GM10847 (cell line): Measurements from ENCODE around the gene SWT1.

Experiments used
- POLR2A ChIP-seq: IDR thresholded peaks from 2 replicates; pipeline ENCODE4 v1.6.1; 2011; ENCODE audit not compliant: insufficient read length; ENCODE audit errors: extremely low read depth

The SWT1 gene

GRCh38 chr1:185267701-185268100 is 110.7 kb downstream of the SWT1 start:
- no peak for TF ChIP-seq POLR2A

GRCh38 chr1:185268352-185268751 is 111.4 kb downstream of the SWT1 start:
- TF ChIP-seq POLR2A, result no peak

GRCh38 chr1:185271921-185272320 is 115.0 kb downstream of the SWT1 start:
- TF ChIP-seq POLR2A, result no peak

- TF ChIP-seq POLR2A, result no peak
Measured at GRCh38 chr1:185279571-185279970, 122.6 kb downstream of the SWT1 start.

GRCh38 chr1:185280589-185280988 is 123.6 kb downstream of the SWT1 start:
- no peak for TF ChIP-seq POLR2A

DNA sequence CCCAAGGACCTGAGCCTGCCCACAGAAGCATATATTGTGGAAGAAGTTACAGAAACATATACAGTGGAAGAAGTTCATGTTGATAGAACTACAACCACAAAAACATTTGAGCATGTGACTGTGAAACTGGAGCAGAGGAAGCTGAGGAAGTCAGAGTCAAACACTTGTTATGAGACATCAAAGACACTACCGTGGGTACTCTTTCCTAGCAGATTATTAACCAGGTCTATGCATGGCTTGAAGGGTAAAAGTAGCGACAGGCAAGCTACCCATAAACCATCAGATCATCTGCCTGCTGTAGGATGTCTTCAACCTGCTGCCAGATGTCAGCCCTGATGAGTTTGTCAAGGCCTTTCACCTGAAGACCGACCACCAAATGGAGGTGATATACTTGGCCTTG is 124.3 kb downstream of the SWT1 start:
- no peak for TF ChIP-seq POLR2A

DNA sequence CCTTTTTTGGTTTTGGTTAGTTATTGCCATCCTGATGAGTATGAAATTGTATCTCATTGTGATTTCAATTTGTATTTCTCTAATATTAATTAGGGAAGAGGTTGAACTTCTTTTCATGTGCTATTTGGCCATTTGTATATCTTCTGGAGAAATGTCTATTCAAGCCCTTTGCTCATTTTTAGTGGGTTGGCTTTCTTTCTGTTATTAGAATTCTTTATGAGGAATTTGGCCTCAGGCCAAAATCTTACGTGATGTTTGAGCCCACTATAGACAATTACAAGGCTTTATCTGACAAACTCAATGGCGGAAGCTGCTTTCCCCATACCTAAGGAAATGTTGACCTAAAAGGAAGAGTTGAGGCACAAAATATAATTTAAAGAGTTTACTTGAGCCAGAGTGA is 127.1 kb downstream of the SWT1 start:
- no peak for TF ChIP-seq POLR2A

GRCh38 chr1:185284533-185285276 is 127.7 kb downstream of the SWT1 start:
- TF ChIP-seq POLR2A, result no peak

- TF ChIP-seq POLR2A, result no peak
Measured at GRCh38 chr1:185287451-185287850, 130.5 kb downstream of the SWT1 start.

DNA sequence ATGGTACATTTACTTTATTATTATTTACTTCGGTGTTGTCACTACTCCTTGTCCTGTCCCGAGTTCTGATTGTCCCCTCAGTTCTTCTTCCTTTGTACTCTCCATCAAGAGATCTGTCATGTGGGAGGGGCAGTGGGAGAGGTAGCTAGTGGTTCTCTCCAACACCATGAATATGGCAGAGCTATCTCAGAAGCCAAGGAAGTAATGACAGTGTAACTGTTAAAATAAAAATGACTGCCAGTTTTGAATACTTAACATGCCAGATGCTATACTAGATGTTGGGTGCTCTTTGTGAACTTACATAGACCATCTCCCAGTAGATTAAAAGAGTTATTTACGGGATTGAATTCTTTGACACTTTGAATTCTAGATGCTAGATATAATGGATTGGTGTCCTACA is 131.5 kb downstream of the SWT1 start:
- no peak for TF ChIP-seq POLR2A

DNA sequence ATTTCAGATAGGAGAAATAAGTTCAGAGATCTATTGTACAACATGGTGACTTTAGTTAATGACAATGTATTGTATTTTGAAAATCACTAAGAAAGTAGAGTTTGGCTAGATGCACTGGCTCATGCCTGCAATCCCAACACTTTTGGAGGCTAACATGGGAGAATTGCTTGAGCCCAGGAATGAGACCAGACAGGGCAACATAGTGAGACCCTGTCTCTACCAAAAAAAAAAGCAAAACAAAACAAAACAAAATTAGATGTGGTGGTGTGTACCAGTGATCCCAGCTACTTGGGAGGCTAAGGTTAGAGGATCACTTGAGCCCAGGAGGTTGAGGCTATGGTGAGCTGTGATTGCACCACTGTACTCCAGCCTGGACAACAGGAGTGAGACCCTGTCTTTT is 132.9 kb downstream of the SWT1 start:
- TF ChIP-seq POLR2A, result no peak

- TF ChIP-seq POLR2A, result no peak
Measured at GRCh38 chr1:185291159-185291558, 134.2 kb downstream of the SWT1 start.

DNA sequence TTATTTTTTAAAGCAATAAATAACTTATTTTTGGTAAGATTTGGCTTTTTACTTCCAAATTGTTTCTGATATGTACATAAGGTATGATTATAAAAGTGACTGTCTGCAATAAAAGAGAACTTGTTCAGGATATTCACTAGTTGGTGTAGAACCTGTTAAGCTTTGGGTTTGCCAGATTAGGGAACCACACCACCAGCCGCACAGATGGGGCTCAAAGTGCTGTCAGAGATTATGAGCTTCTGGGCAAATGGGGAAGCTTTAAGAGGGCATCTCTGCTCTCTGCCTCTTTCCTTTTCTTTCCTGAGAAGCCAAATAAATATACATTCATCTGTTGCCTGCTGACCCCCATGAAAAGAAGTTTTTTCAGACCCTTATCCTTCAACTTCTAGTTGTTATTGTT is 134.7 kb downstream of the SWT1 start:
- TF ChIP-seq POLR2A, result no peak

DNA sequence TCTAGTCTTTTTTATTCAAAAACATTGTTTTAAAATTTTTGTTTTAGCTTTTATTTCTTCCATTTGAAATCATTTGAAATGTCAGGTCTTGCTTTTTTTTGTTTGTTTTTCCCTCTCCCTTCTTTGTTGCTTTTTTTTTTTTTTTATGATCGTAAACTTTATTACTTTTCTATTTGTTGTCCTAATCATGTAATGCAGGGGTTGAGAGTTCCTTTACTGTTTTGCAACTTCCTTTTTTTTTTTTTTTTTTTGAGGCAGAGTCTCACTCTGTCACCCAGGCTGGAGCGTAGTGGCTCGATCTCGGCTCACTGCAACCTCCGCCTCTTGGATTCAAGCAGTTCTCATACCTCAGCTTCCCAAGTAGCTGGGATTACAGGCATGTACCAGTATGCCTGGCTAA is 135.3 kb downstream of the SWT1 start:
- TF ChIP-seq POLR2A, result no peak

DNA sequence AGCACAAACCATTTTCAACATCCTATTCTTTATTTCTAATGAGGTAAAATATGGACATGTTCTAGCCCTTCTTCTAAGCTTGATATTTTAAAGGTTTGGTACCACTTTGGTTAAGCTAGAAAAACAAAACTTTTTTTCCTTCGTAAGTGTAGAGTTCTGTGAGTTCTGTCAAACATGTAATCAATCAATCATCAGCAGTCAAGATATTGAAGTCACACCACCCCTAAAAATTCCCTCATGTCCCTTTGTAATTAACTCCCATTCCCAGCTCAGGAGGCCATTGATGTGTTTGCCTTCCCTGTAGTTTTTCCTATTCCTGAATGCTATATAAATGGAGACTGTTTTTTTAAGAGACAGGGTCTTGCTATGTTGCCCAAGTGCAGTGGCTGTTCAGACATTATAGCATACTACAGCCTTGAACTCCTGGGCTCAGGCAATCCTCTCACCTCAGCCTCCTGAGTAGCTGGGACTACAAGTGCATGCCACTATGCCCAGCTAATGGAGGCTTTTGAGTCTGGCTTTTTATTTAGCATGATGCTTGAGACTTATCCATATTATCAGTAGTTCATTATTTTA is 137.1 kb downstream of the SWT1 start:
- no peak for TF ChIP-seq POLR2A

- no peak for TF ChIP-seq POLR2A
Measured at GRCh38 chr1:185295091-185295490, 138.1 kb downstream of the SWT1 start.

- no peak for TF ChIP-seq POLR2A
Measured at GRCh38 chr1:185297982-185298381, 141.0 kb downstream of the SWT1 start.

- TF ChIP-seq POLR2A, result no peak
Measured at GRCh38 chr1:185300152-185300551, 143.2 kb downstream of the SWT1 start.

DNA sequence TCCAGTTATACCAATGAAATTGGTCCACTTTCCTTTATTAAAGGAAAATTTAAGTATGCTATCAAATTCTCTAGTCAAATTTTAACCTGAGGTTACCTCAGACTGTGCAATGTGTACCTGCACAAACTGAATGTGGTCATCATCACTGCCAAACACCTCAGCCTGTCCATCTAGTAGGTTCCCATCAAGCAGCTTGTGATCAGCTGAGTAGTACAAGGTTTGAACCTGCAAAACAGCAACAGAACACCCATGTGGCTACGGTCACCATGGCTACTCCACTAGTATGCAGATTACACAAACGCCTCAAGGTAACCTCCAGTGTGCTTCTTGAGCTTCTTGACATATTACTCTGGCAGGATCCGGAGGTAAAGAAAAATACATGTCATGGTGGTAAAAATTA is 148.5 kb downstream of the SWT1 start:
- TF ChIP-seq POLR2A, result no peak
